GM10847 (cell line): ENCODE data around the gene ARID1A.

ENCODE experiments used
- POLR2A ChIP-seq: IDR thresholded peaks from 2 replicates; pipeline ENCODE4 v1.6.1; 2011; ENCODE audit not compliant: insufficient read length; ENCODE audit errors: extremely low read depth

Gene ARID1A

GRCh38 chr1:26695356-26696118 lies at the start of gene ARID1A:
Gene ARID1A, plus strand, starts transcription at chr1:26696015. Its CDS starts 389 bp downstream, at chr1:26696404.
- peak; percentile 65 for TF ChIP-seq POLR2A

GRCh38 chr1:26664802-26665201 lies 31.0 kb upstream of the ARID1A start:
- no peak for TF ChIP-seq POLR2A

GRCh38 chr1:26666855-26667254 lies 29.0 kb upstream of the ARID1A start:
- TF ChIP-seq POLR2A = no peak

- no peak for TF ChIP-seq POLR2A
Observed at GRCh38 chr1:26677306-26678115, 18.3 kb upstream of the ARID1A start.

- no peak for TF ChIP-seq POLR2A
Observed at GRCh38 chr1:26684763-26685508, 10.9 kb upstream of the ARID1A start.

- TF ChIP-seq POLR2A = no peak
Observed at GRCh38 chr1:26686795-26687194, 9.0 kb upstream of the ARID1A start.

- no peak for TF ChIP-seq POLR2A
Observed at GRCh38 chr1:26689504-26689903, 6.3 kb upstream of the ARID1A start.

GRCh38 chr1:26690157-26690556 lies 5.7 kb upstream of the ARID1A start:
- TF ChIP-seq POLR2A = no peak

- no peak for TF ChIP-seq POLR2A
Observed at GRCh38 chr1:26690576-26691031, 5.2 kb upstream of the ARID1A start.

GRCh38 chr1:26692211-26692792 lies 3.5 kb upstream of the ARID1A start:
- TF ChIP-seq POLR2A = peak; percentile 63

GRCh38 chr1:26692793-26693490 lies 2.9 kb upstream of the ARID1A start:
- TF ChIP-seq POLR2A = peak; percentile 29

GRCh38 chr1:26693599-26694572 lies 1.9 kb upstream of the ARID1A start:
- TF ChIP-seq POLR2A = no peak

GRCh38 chr1:26694638-26695355 lies 1.0 kb upstream of the ARID1A start:
- no peak for TF ChIP-seq POLR2A
